Natural killer cell (primary cell): ENCODE results near the gene COL11A2. TPM values are rescaled to one million over a fixed set of nuclear protein-coding genes. Genes with fewer than 3 reads are reported as not detected.

ENCODE experiments used
- ATAC-seq, 3 donors: fragments of 150-1000 bp in 2 of 3; fragments of 200-7000 bp in 1 of 3; cut with Tn5 transposase; 1 replicate in 1 of 3; 2 replicates in 2 of 3; pipeline ENCODE4 v1.10.0; 2021; ENCODE audit warnings: mild to moderate bottlenecking in 2 of 3, moderate library complexity in 2 of 3
- DNase-seq, 2 donors: peaks; one replicate each; pipeline versions ENCODE4 v3.0.0 to v3.0.0-alpha.2; 2013 to 2021; ENCODE audit warnings: mixed read lengths in 1 of 2
- H3K27ac ChIP-seq: one replicate; pipeline ENCODE4 v1.5.1; 2013; ENCODE audit warnings: mild to moderate bottlenecking, low read length
- H3K27me3 ChIP-seq: one replicate; pipeline ENCODE4 v1.6.1; 2013; ENCODE audit warnings: low read length; ENCODE audit not compliant: control insufficient read depth, insufficient read depth
- H3K36me3 ChIP-seq: one replicate; pipeline ENCODE4 v1.6.1; 2013; ENCODE audit warnings: low read length; ENCODE audit not compliant: control insufficient read depth, insufficient read depth
- H3K4me1 ChIP-seq: one replicate; pipeline ENCODE4 v1.6.1; 2013; ENCODE audit warnings: low read length; ENCODE audit not compliant: control insufficient read depth, insufficient read depth
- H3K4me3 ChIP-seq: one replicate; pipeline ENCODE4 v1.5.1; 2013; ENCODE audit warnings: low read length
- H3K9me3 ChIP-seq: one replicate; pipeline ENCODE4 v1.6.1; 2013; ENCODE audit warnings: low read length; ENCODE audit not compliant: control insufficient read depth, insufficient read depth
- H3K27ac Mint-ChIP-seq, 2 donors: one replicate each; pipeline ENCODE4 v1.8.0; 2022; ENCODE audit warnings: mild to moderate bottlenecking in 2 of 2, mixed read lengths in 2 of 2, moderate library complexity in 1 of 2
- H3K27me3 Mint-ChIP-seq, 2 donors: one replicate each; pipeline ENCODE4 v1.8.0; 2022; ENCODE audit warnings: low read depth in 2 of 2, mixed read lengths in 2 of 2
- H3K36me3 Mint-ChIP-seq: one replicate; pipeline ENCODE4 v1.8.0; 2022; ENCODE audit warnings: mixed read lengths
- H3K4me1 Mint-ChIP-seq, 2 donors: one replicate each; pipeline ENCODE4 v1.8.0; 2022; ENCODE audit warnings: mixed read lengths in 2 of 2
- H3K4me3 Mint-ChIP-seq: one replicate; pipeline ENCODE4 v1.8.0; 2022; ENCODE audit warnings: mild to moderate bottlenecking, moderate library complexity, mixed read lengths
- H3K9me3 Mint-ChIP-seq, 2 donors: one replicate each; pipeline ENCODE4 v1.8.0; 2022; ENCODE audit warnings: mixed read lengths in 2 of 2
- WGBS: methylation state at CpG from one replicate; pipeline ENCODE4 v1.1.7; 2013; ENCODE audit warnings: missing lambda C conversion rate; ENCODE audit not compliant: insufficient coverage; 5-methylcytosine and 5-hydroxymethylcytosine counted together
- intact Hi-C: fragments of 100-400 bp; cut with micrococcal nuclease; formaldehyde crosslinking; loops from one replicate; pipeline ENCODE4 v1.14.2; 2022
- total RNA-seq, 4 donors: library from RNA; stranded (reverse); fragments of 120-200 nt in 1 of 4; gene quantifications; one replicate each; pipeline versions ENCODE4 v1.2.3 to v1.2.4, GENCODE V29; 2013 to 2022
- TF ChIP-seq, protein P1 (sequence below): fragments of 200-600 bp; IDR thresholded peaks from one replicate; pipeline ENCODE4 v1.8.0; 2022; ENCODE audit warnings: antibody characterized with exemption

COL11A2 gene
- total RNA-seq, 3 donors from 2014 or later (not counting 1 experiment from before 2014, with no cell fraction given) = 0.93 to 2.0 (median 0.94) TPM

DNA sequence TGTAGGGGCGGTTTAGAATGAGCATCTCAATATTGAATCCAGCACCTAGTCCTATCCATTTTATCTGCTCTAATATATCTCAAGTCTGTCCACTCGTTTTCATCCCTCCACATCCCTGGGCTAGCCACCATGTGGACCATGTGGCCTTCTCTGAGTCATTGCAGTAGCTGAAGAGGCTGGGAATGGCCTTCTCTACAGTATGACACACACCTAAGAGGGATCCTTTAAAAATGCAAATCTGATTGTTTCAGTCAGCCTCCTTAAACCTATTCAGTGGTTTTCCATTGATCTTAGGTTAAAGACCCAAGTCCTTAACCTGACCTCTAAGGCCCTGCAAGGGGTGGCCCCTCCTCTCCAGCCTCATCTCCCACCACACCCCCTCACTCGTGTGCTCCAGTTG, 25.4 kb upstream of the COL11A2 start:
- H3K4me1 Mint-ChIP-seq = peaks cover 10 to 17% of the 10 kb centered on the region in 2 donors
- H3K27me3 ChIP-seq = peaks cover 20% of the 10 kb centered on the region

DNA sequence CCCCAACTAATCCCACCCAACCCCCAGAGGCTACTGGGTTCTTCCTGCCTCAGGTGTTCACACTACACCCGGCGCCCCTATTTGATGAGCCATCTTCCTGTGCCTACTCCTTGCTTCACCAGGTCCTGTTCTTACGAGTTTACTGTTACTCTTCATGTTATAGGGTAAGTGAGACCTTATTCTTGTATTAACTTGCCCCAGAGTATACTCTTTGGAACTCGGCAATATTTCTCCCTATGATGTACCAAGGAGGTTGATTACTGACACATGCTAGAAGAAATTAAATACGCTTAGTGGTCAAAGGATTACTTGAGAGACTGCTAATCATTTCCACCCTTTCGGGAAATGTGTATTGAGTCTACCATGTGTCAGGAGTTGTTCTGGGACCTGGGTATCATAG, 25.0 kb upstream of the COL11A2 start:
- peaks cover 17% of the 10 kb centered on the region for H3K27me3 ChIP-seq
- ATAC-seq (no peak), DNase-seq (no peak)
- no peaks in the 10 kb centered on the region for H3K9me3 Mint-ChIP-seq
- intact Hi-C loops = no loop called here
- no peaks in the 10 kb centered on the region for H3K9me3 ChIP-seq
- H3K27ac ChIP-seq = no peak overlapping the region
- 79% methylated on average over 4 of the region's 6 CpGs for WGBS
- no peak overlapping the region for H3K27ac Mint-ChIP-seq
- no peaks in the 10 kb centered on the region for H3K36me3 Mint-ChIP-seq
- peaks cover 13% of the 10 kb centered on the region for H3K4me1 ChIP-seq
- TF ChIP-seq, protein P1, sequence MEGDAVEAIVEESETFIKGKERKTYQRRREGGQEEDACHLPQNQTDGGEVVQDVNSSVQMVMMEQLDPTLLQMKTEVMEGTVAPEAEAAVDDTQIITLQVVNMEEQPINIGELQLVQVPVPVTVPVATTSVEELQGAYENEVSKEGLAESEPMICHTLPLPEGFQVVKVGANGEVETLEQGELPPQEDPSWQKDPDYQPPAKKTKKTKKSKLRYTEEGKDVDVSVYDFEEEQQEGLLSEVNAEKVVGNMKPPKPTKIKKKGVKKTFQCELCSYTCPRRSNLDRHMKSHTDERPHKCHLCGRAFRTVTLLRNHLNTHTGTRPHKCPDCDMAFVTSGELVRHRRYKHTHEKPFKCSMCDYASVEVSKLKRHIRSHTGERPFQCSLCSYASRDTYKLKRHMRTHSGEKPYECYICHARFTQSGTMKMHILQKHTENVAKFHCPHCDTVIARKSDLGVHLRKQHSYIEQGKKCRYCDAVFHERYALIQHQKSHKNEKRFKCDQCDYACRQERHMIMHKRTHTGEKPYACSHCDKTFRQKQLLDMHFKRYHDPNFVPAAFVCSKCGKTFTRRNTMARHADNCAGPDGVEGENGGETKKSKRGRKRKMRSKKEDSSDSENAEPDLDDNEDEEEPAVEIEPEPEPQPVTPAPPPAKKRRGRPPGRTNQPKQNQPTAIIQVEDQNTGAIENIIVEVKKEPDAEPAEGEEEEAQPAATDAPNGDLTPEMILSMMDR = no peak
- H3K4me3 ChIP-seq = no peak overlapping the region
- H3K4me3 Mint-ChIP-seq = no peak overlapping the region
- no peaks in the 10 kb centered on the region for H3K36me3 ChIP-seq
- peaks cover 42 to 63% of the 10 kb centered on the region in 2 donors for H3K27me3 Mint-ChIP-seq
- H3K4me1 Mint-ChIP-seq = peaks cover 14 to 21% of the 10 kb centered on the region in 2 donors

More for the DNA sequence above, 25.4 kb upstream of the COL11A2 start:
- Histone ChIP-seq H3K27ac (no peak overlapping the region), H3K4me1 (peaks cover 13% of the 10 kb centered on the region), H3K9me3 (no peaks in the 10 kb centered on the region), H3K4me3 (no peak overlapping the region), H3K36me3 (no peaks in the 10 kb centered on the region)
- intact Hi-C loops = no loop called here
- H3K27ac Mint-ChIP-seq = no peak overlapping the region
- TF ChIP-seq, protein P1 = no peak
- 81% methylated on average over 3 of the region's 3 CpGs for WGBS
- H3K27me3 Mint-ChIP-seq = peaks cover 43 to 63% of the 10 kb centered on the region in 2 donors
- H3K9me3 Mint-ChIP-seq = no peaks in the 10 kb centered on the region
- no peak overlapping the region for H3K4me3 Mint-ChIP-seq
- DNase-seq (no peak), ATAC-seq (no peak)
- no peaks in the 10 kb centered on the region for H3K36me3 Mint-ChIP-seq

DNA sequence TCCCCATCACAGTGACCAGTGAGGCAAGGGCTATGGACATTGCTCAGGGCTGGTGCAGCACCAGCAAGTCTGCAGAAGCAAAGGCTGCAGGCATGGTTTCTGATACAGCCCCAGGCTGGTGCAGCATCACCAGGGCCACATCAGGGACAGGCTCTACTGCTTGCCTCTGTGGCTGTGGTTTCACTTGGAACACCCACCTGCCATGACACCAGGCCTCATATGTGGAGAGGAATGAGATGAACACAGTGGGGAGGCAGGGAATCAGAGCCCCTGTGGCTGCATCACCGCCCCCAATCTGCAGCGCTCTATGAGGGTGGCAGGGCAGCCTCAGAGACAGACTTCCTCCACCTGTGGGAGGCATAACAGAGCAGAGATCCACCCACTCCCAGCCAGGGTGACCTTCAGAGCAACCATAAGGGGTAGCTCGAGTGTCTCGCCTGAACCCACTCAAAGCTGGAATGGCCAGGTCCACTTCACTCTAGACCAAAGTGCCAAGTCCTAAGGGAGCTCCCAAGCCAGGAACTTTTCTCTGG, 23.9 kb upstream of the COL11A2 start:
- Mint-ChIP-seq H3K9me3 (no peaks in the 10 kb centered on the region), H3K4me3 (no peak overlapping the region), H3K36me3 (no peaks in the 10 kb centered on the region), H3K27me3 (peaks cover 39 to 56% of the 10 kb centered on the region in 2 donors), H3K4me1 (peaks cover 14 to 24% of the 10 kb centered on the region in 2 donors), H3K27ac (no peak overlapping the region)
- Histone ChIP-seq H3K4me3 (no peak overlapping the region), H3K9me3 (no peaks in the 10 kb centered on the region), H3K27me3 (peaks cover 17% of the 10 kb centered on the region), H3K36me3 (no peaks in the 10 kb centered on the region), H3K4me1 (peaks cover 13% of the 10 kb centered on the region), H3K27ac (no peak overlapping the region)
- TF ChIP-seq, protein P1 = no peak
- no peak for DNase-seq
- 85% methylated on average over 4 of the region's 4 CpGs for WGBS
- intact Hi-C loops = no loop called here
- ATAC-seq = no peak
